CD4-positive, CD25-positive, alpha-beta regulatory T cell (primary cell): Measurements from ENCODE around the gene CCL21. TPM values are rescaled to one million over a fixed set of nuclear protein-coding genes. Genes with fewer than 3 reads are reported as not detected.
A peak's percentile ranks its signal among the peaks of the same experiment; 100 is the strongest.

ENCODE experiments used
- ATAC-seq, 2 donors: fragments of 150-1000 bp; cut with Tn5 transposase; one replicate each; pipeline ENCODE4 v1.10.0; 2021; ENCODE audit warnings: low read depth in 2 of 2, moderate number of reproducible peaks in 2 of 2, moderate library complexity in 1 of 2
- DNase-seq, 3 donors: peaks; one replicate each; pipeline versions ENCODE4 v3.0.0 to v3.0.0-alpha.2; 2012 to 2022; ENCODE audit warnings: mixed read lengths in 1 of 3
- H3K27ac ChIP-seq: one replicate; pipeline ENCODE4 v1.7.0; 2013; ENCODE audit warnings: mild to moderate bottlenecking, low read length; ENCODE audit not compliant: insufficient read depth, poor library complexity, severe bottlenecking
- H3K27me3 ChIP-seq: one replicate; pipeline ENCODE4 v1.7.0; 2013; ENCODE audit warnings: low read length; ENCODE audit not compliant: control insufficient read depth, insufficient read depth
- H3K36me3 ChIP-seq: one replicate; pipeline ENCODE4 v1.7.0; 2013; ENCODE audit warnings: mild to moderate bottlenecking, low read length, moderate library complexity; ENCODE audit not compliant: control insufficient read depth, insufficient read depth
- H3K4me1 ChIP-seq: 2 replicates; pipeline ENCODE4 v1.7.0; 2013; ENCODE audit warnings: mild to moderate bottlenecking, low read length; ENCODE audit not compliant: insufficient read depth, control insufficient read depth, poor library complexity, severe bottlenecking
- H3K4me3 ChIP-seq: one replicate; pipeline ENCODE4 v1.7.0; 2013; ENCODE audit warnings: low read depth, mild to moderate bottlenecking, low read length, moderate library complexity
- H3K9me3 ChIP-seq, 2 experiments: 1 replicate in 1 of 2; 2 replicates in 1 of 2; pipeline ENCODE4 v1.7.0; 2013; ENCODE audit warnings: low read length in 2 of 2, mild to moderate bottlenecking in 1 of 2, moderate library complexity in 1 of 2; ENCODE audit not compliant: control insufficient read depth in 2 of 2
- H3K27ac Mint-ChIP-seq, 3 donors: one replicate each; pipeline ENCODE4 v1.8.0; 2020 to 2022; ENCODE audit warnings: mild to moderate bottlenecking in 3 of 3, mixed read lengths in 3 of 3, moderate library complexity in 2 of 3
- H3K27me3 Mint-ChIP-seq: one replicate; pipeline ENCODE4 v1.8.0; 2022; ENCODE audit warnings: mild to moderate bottlenecking, mixed read lengths
- H3K36me3 Mint-ChIP-seq: one replicate; pipeline ENCODE4 v1.8.0; 2020; ENCODE audit warnings: mixed read lengths
- H3K4me1 Mint-ChIP-seq, 4 donors: one replicate each; pipeline ENCODE4 v1.8.0; 2020 to 2022; ENCODE audit warnings: mixed read lengths in 4 of 4, mild to moderate bottlenecking in 1 of 4
- H3K4me3 Mint-ChIP-seq, 4 donors: one replicate each; pipeline ENCODE4 v1.8.0; 2020 to 2022; ENCODE audit warnings: mild to moderate bottlenecking in 4 of 4, mixed read lengths in 4 of 4, moderate library complexity in 3 of 4
- H3K9me3 Mint-ChIP-seq, 7 donors: one replicate each; pipeline ENCODE4 v1.8.0; 2020 to 2022; ENCODE audit warnings: mixed read lengths in 7 of 7, mild to moderate bottlenecking in 3 of 7, moderate library complexity in 2 of 7
- polyA plus RNA-seq, 4 donors: library from polyadenylated mRNA; unstranded; fragments of 300-500 nt; fragmentation: Illumina TruSeq; gene quantifications; one replicate each; pipeline ENCODE4 v1.2.3, GENCODE V29; 2021
- total RNA-seq: library from RNA; stranded (reverse); gene quantifications from one replicate; pipeline ENCODE4 v1.2.3, GENCODE V29; 2022

Gene CCL21
- total and polyA plus RNA-seq, 5 donors from 2014 or later: not detected

GRCh38 chr9:34664281-34665066, 45.5 kb downstream of the CCL21 start:
- Histone ChIP-seq H3K4me1 (peaks cover 37% of the 10 kb centered on the region), H3K27me3 (no peaks in the 10 kb centered on the region), H3K27ac (peak overlapping the region; percentile 98), H3K9me3 (peaks cover 2 to 3% of the 10 kb centered on the region in 2 experiments), H3K36me3 (no peaks in the 10 kb centered on the region), H3K4me3 (peak overlapping the region; percentile 73)
- peaks cover 0 to 5% (median 3%) of the 10 kb centered on the region in 7 donors for H3K9me3 Mint-ChIP-seq
- peak overlapping the region; percentile 97 to 98 (median 97) for H3K27ac Mint-ChIP-seq
- ATAC-seq: peak; percentile 32 to 50
- H3K4me1 Mint-ChIP-seq: peaks cover 10 to 64% (median 36%) of the 10 kb centered on the region in 4 donors
- H3K27me3 Mint-ChIP-seq: peaks cover 5% of the 10 kb centered on the region
- DNase-seq: peak; percentile 64 to 86 (median 65)
- peak overlapping the region; percentile 85 to 94 (median 93) for H3K4me3 Mint-ChIP-seq
- peaks cover 14% of the 10 kb centered on the region for H3K36me3 Mint-ChIP-seq

- Mint-ChIP-seq H3K4me3 (peak overlapping the region; percentile 52 to 94 (median 88)), H3K9me3 (no peaks in the 10 kb centered on the region), H3K36me3 (peaks cover 9% of the 10 kb centered on the region), H3K4me1 (peaks cover 10 to 64% (median 36%) of the 10 kb centered on the region in 4 donors), H3K27me3 (peaks cover 5% of the 10 kb centered on the region), H3K27ac (peak overlapping the region; percentile 88 to 97 (median 96))
- Histone ChIP-seq H3K36me3 (no peaks in the 10 kb centered on the region), H3K27me3 (no peaks in the 10 kb centered on the region), H3K27ac (peak overlapping the region; percentile 98), H3K9me3 (no peaks in the 10 kb centered on the region), H3K4me1 (peaks cover 37% of the 10 kb centered on the region), H3K4me3 (peak overlapping the region; percentile 73)
- DNase-seq (peak in 2 of 3 donors; percentile 17 to 77), ATAC-seq (no peak)
Observed at GRCh38 chr9:34663303-34663605, 46.7 kb downstream of the CCL21 start.

DNA sequence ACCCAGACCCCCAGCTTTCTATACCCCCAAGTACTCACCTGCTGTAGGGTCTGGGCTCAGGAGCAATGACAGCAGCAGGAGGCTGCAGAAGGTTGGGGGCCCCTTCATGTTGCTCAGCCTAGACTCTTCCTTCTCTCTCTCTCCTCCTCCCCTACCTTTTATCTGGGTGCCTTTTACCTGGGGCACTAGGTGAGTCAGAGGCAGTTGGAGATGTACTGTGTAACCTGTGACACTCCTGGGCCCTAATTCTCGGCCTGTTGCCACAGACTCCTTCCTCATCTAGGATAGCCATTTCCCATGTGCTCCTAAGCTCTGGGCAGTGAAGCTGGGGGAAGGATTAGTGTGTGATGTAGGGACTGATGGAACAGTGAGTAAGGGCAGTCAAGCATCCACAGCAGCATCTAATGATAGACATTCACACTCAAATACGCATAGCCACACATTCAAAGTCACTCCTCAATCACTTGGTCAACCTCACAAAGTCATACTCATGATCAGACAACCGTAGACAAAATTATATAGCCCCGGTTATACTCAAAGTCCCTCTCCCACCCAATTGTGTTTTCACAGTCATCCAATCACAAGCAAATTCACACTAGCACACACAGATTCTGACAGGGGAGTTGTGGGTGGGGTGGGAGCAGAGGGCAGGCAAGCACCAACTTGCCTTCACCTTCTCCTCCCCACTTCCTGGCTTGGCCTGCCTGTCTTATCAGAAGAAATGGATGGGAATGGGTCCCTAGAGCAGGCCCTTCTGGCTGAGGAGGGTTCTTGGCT, 47.2 kb downstream of the CCL21 start, which contains the start of gene CCL27:
CCL27 (minus strand) TSS at position 132 of the 777 bp plus-strand sequence; CDS start at position 108, 24 bp downstream.
- Mint-ChIP-seq H3K27me3 (peaks cover 5% of the 10 kb centered on the region), H3K4me1 (peaks cover 10 to 63% (median 36%) of the 10 kb centered on the region in 4 donors), H3K27ac (peak within 1 kb of the TSS; percentile 88 to 97 (median 96)), H3K36me3 (peaks cover 9% of the 10 kb centered on the region), H3K9me3 (no peaks in the 10 kb centered on the region), H3K4me3 (peak within 1 kb of the TSS; percentile 52 to 94 (median 88))
- no peaks in the 10 kb centered on the region for H3K27me3 ChIP-seq
- peaks cover 37% of the 10 kb centered on the region for H3K4me1 ChIP-seq
- no peak for DNase-seq
- ATAC-seq: no peak
- H3K4me3 ChIP-seq: peak within 1 kb of the TSS; percentile 73
- H3K9me3 ChIP-seq: no peaks in the 10 kb centered on the region
- no peaks in the 10 kb centered on the region for H3K36me3 ChIP-seq
- peak within 1 kb of the TSS; percentile 98 for H3K27ac ChIP-seq

DNA sequence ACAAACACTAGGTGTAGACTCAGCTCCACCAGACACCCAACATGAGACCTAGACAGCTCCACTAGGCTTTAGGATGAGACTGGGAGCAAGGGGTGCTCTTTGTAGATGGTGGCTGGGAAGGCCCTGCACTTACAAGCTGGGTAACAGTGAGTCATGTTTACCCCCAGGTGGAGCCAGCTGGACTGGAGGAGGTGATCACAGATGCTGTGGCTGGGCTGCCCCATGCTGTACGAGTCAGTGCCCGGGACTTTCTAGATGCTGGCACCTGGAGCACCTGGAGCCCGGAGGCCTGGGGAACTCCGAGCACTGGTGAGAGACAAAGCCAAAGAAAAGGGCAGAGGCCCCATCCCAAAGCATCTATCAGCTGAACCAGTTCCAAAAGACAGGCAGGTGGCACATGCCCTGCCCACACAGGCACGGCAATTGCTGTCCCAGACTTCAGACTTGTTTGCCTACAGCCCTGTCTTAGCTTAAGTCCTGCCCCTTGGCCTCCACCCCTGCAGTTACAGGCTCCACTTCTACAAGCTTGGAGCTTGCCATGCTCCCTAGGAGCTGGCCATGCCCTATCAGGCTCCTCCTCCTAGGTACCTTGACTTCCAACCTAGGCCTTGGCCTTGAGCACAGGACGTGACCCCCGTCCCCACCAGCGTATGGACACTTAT, 50.2 kb downstream of the CCL21 start:
- Histone ChIP-seq H3K27me3 (no peaks in the 10 kb centered on the region), H3K9me3 (no peaks in the 10 kb centered on the region), H3K36me3 (no peaks in the 10 kb centered on the region), H3K27ac (no peak overlapping the region), H3K4me3 (no peak overlapping the region), H3K4me1 (peaks cover 30% of the 10 kb centered on the region)
- Mint-ChIP-seq H3K27ac (no peak overlapping the region), H3K27me3 (no peaks in the 10 kb centered on the region), H3K4me3 (no peak overlapping the region), H3K9me3 (no peaks in the 10 kb centered on the region), H3K36me3 (peaks cover 9% of the 10 kb centered on the region), H3K4me1 (peaks cover 5 to 41% (median 38%) of the 10 kb centered on the region in 4 donors)
- ATAC-seq: no peak
- DNase-seq: no peak

Other genes starting within 250 kb of the CCL21 start
- gene ENHO, start 187.1 kb downstream of the CCL21 start, total RNA-seq: 0.37 TPM
- gene ENHO, start 187.1 kb downstream of the CCL21 start, polyA plus RNA-seq: under 1 TPM in 1 of 4 donors, not detected in 3; 0.16 TPM
- gene CNTFR, start 120.4 kb downstream of the CCL21 start, total RNA-seq: not detected
- gene CNTFR, start 120.4 kb downstream of the CCL21 start, polyA plus RNA-seq: not detected
- 6.7 TPM for gene RPP25L, start 98.0 kb downstream of the CCL21 start, total RNA-seq
- 10 to 100 TPM; 63.4 to 80.0 (median 68.5) TPM for gene RPP25L, start 98.0 kb downstream of the CCL21 start, polyA plus RNA-seq
- gene DCTN3, start 89.6 kb downstream of the CCL21 start, total RNA-seq: 80.4 TPM
- 100 to 1,000 TPM; 152 to 202 (median 171) TPM for gene DCTN3, start 89.6 kb downstream of the CCL21 start, polyA plus RNA-seq
- gene ARID3C, start 81.1 kb downstream of the CCL21 start, total RNA-seq: not detected
- not detected for gene ARID3C, start 81.1 kb downstream of the CCL21 start, polyA plus RNA-seq
- 34.1 TPM for gene SIGMAR1, start 72.3 kb downstream of the CCL21 start, total RNA-seq
- 100 to 1,000 TPM; 107 to 130 (median 119) TPM for gene SIGMAR1, start 72.3 kb downstream of the CCL21 start, polyA plus RNA-seq
- 222 TPM for gene GALT, start 63.5 kb downstream of the CCL21 start, total RNA-seq
- gene GALT, start 63.5 kb downstream of the CCL21 start, polyA plus RNA-seq: 10 to 100 TPM; 56.1 to 67.0 (median 60.1) TPM
- 228 TPM for gene IL11RA, start 58.0 kb downstream of the CCL21 start, total RNA-seq
- 10 to 100 TPM in 2 of 4 donors, 1 to 10 TPM in 2; 7.3 to 12.3 (median 9.6) TPM for gene IL11RA, start 58.0 kb downstream of the CCL21 start, polyA plus RNA-seq
- not detected for gene CCL27, start 47.5 kb downstream of the CCL21 start, total RNA-seq
- under 1 TPM in 1 of 4 donors, not detected in 3; 0.28 TPM for gene CCL27, start 47.5 kb downstream of the CCL21 start, polyA plus RNA-seq
- not detected for gene CCL19, start 18.9 kb downstream of the CCL21 start, total RNA-seq
- not detected for gene CCL19, start 18.9 kb downstream of the CCL21 start, polyA plus RNA-seq
- gene PHF24, start 248.1 kb upstream of the CCL21 start, total RNA-seq: not detected
- not detected for gene PHF24, start 248.1 kb upstream of the CCL21 start, polyA plus RNA-seq